NCI-H2029 treated with DMSO at 0.1 percent for 48 hours (cell line): ENCODE data around the gene GJB4.
"Not testable (repeated sequence)": the region's sequence is repeated elsewhere in the genome, so short reads cannot be mapped to it uniquely, and the experiment has no call there.

ENCODE experiments used
- DNase-seq: peaks from one replicate; lab custom pipeline; 2025; lab: John Stamatoyannopoulos, UW

GJB4 gene

DNA sequence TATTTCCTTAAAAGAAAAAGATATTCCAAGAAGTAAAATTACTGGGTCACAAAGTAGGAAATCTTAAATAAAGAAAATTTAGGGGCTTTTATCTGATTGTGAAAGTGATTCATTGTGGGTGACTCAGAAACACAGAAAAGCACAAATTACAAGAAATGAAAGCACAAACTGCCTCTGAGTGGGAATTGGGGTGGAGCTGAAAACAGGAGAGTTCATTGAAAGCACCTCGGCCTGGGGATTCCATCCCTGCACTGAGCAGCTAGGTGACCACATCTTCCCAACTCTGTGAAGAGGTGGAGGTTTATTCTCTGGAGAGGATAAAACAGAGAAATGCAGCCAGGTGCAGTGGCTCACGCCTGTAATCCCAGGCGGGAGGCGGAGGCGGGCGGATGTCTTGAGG, 40.7 kb downstream of the GJB4 start:
- no peak for DNase-seq

DNA sequence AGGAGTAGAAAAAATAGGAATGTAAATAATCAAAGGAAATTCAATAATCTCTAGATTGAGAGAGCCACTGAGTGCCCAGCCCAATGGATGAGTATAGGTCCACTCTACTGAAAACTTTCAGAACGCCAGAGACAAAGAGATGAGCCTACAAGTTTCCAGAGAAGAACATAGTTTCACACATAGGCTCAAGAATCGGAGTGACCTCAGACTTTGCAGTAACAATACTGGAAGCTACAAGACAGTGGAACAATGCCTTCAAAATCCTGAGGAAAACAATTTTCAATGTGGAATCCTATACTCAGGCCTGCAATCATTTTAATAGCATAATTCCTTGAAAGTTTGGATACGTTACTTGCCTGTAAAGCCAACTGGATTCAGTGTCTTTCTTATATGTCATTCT, 44.2 kb downstream of the GJB4 start:
- DNase-seq, result no peak

DNA sequence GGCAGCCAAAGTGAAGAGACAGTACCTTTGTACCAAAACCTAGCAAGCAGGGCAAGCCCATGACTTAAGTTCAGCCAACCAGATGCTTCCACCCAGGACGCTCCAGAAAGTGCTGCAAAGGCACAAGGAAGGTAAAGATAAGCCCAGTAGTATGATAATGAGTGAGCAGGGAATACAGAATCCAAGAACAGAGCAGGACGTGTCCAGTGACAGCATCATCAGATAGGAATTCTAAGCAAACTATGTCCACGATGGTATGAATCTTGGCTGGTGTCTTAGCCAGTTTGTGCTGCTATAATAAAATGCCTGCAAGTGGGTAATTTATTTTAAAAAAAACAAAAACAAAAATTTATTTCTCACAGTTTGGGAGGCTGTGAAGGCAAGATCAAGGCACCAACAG, 46.9 kb downstream of the GJB4 start:
- no peak for DNase-seq

DNA sequence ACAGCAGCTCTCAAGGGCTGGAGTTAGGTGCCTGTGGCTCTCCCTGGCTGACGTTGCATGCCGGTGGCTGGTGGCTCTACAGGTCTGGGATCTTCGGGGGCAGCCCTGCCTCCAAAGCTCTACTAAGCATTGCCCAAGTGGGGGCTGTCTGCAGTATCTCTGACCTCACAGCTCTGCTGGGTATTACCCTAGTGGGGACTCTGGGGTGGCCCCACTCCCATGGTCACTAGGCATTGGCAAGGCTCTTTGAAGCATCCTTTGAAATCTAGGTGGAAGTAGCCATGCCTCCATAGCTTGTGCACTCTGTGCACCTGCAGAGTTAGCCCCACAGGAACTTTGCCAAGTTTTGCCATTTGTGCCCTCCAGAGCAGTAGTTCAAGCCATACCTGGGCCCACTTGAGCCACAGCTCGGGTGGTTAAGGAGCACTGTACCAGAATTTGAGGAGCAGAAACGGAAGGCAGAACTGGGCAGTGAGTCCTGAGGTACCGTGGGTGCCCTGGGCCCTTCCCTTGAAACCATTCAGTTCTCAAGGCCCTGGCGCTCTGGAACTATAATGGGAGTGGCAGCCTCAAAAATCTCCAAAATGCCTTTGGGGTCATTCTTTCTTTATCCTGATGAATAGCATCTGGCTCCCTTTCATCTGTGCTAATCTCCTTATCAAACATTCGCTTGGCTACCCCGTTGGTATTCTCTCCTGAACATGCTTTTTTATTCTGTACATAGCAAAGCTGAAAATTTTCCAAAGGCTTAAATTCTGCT, 48.7 kb downstream of the GJB4 start:
- DNase-seq, result no peak

DNA sequence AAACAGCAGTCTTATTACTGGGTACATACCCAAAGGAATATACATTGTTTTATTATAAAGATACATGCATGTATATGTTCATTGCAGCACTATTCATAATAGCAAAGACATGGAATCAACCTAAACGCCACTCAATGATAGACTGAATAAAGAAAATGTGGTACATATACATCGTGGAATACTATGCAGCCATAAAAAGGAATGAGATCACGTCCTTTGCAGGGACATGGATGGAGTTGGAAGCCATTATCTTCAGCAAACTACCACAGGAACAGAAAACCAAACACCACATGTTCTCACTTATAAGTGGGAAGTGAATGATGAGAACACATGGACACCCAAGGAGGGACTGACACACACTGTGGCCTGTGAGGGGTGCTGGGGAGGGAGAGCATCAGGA, 51.2 kb downstream of the GJB4 start:
- not testable (repeated sequence) for DNase-seq
